ENCODE measurements around the gene SYNM.
"Not testable (repeated sequence)": the region's sequence is repeated elsewhere in the genome, so short reads cannot be mapped to it uniquely, and the experiment has no call there.

Gene SYNM

GRCh38 chr15:99109555-99110021 is 4.7 kb downstream of the SYNM start:
- no peak for DNase-seq

GRCh38 chr15:99110093-99110492 is 5.2 kb downstream of the SYNM start:
- no peak for DNase-seq

GRCh38 chr15:99110581-99111320 is 5.9 kb downstream of the SYNM start:
- no peak for DNase-seq

- DNase-seq = not testable (repeated sequence)
These were observed 6.8 kb downstream of the SYNM start for GRCh38 chr15:99111641-99112040.

- no peak for DNase-seq
These were observed 8.8 kb downstream of the SYNM start for GRCh38 chr15:99113547-99114271.

GRCh38 chr15:99114511-99115299 is 9.8 kb downstream of the SYNM start:
- no peak for DNase-seq

- no peak for DNase-seq
These were observed 10.7 kb downstream of the SYNM start for GRCh38 chr15:99115300-99116215.

- DNase-seq = no peak
These were observed 12.2 kb downstream of the SYNM start for GRCh38 chr15:99117111-99117510.

GRCh38 chr15:99117563-99118257 is 12.8 kb downstream of the SYNM start:
- DNase-seq = no peak

GRCh38 chr15:99118258-99118632 is 13.4 kb downstream of the SYNM start:
- DNase-seq = no peak

- no peak for DNase-seq
These were observed 14.1 kb downstream of the SYNM start for GRCh38 chr15:99118801-99119546.

- no peak for DNase-seq
These were observed 15.3 kb downstream of the SYNM start for GRCh38 chr15:99120050-99120777.

- no peak for DNase-seq
These were observed 16.3 kb downstream of the SYNM start for GRCh38 chr15:99121207-99121606.

- DNase-seq = no peak
These were observed 17.0 kb downstream of the SYNM start for GRCh38 chr15:99121691-99122410.

GRCh38 chr15:99122831-99123712 is 18.2 kb downstream of the SYNM start:
- no peak for DNase-seq

- no peak for DNase-seq
These were observed 19.0 kb downstream of the SYNM start for GRCh38 chr15:99123713-99124451.

GRCh38 chr15:99124641-99125040 is 19.8 kb downstream of the SYNM start:
- no peak for DNase-seq
